SU-DHL-6 (cell line): ENCODE measurements around the gene ATG3.

Experiments
- CTCF ChIP-seq: fragments of 200-600 bp; sonication (generic); IDR thresholded peaks from one replicate; pipeline ENCODE4 v1.5.1; 2017; ENCODE audit warnings: antibody characterized with exemption, mild to moderate bottlenecking, low read length, moderate library complexity; ENCODE audit not compliant: insufficient read depth, poor library complexity, severe bottlenecking
- EZH2phosphoT487 ChIP-seq: fragments of 200-600 bp; sonication (generic), shearing (Covaris generic); conservative IDR thresholded peaks from 2 replicates; pipeline ENCODE4 v1.6.1; 2018; ENCODE audit warnings: mild to moderate bottlenecking, antibody characterized with exemption, low read length, moderate library complexity, mixed read lengths

- TF ChIP-seq CTCF, result no peak
- TF ChIP-seq EZH2phosphoT487, result no peak
Measured at GRCh38 chr3:112585782-112586181, 24.0 kb upstream of the ATG3 start.
